HG03432 (cell line): ENCODE results near the gene IREB2.

Experiments used
- ATAC-seq: cut with Tn5 transposase; IDR thresholded peaks from one replicate; pipeline ENCODE4 v1.9.1; 2021; ENCODE audit warnings: mild to moderate bottlenecking, moderate library complexity; ENCODE audit not compliant: unreplicated experiment

The IREB2 gene

GRCh38 chr15:78540141-78540870 lies 102.3 kb downstream of the IREB2 start, which contains the start of gene PSMA4:
PSMA4 (plus strand) TSS chr15:78540444; CDS start chr15:78541928, 1,484 bp downstream.
- ATAC-seq = peak; percentile 84

GRCh38 chr15:78540871-78541743 lies 103.1 kb downstream of the IREB2 start:
- ATAC-seq = no peak

- ATAC-seq = no peak
These were observed 103.7 kb downstream of the IREB2 start for GRCh38 chr15:78541744-78542034.

- no peak for ATAC-seq
These were observed 104.6 kb downstream of the IREB2 start for GRCh38 chr15:78542647-78543046.

- ATAC-seq = no peak
These were observed 112.2 kb downstream of the IREB2 start for GRCh38 chr15:78550194-78550593.

GRCh38 chr15:78550815-78551214 lies 112.8 kb downstream of the IREB2 start:
- ATAC-seq = no peak
